Transverse colon (tissue), 4 donors: Measurements from ENCODE around the gene RNF169. TPM values are rescaled to one million over a fixed set of nuclear protein-coding genes. Genes with fewer than 3 reads are reported as not detected.

Source experiments
- DNase-seq: peaks from one replicate; pipeline ENCODE4 v3.0.0-alpha.2; 2019
- H3K27ac ChIP-seq, 4 donors: fragments of 200-600 bp; sonication (generic); 2 replicates each; pipeline ENCODE4 v1.5.1; 2016 to 2018; ENCODE audit warnings: inconsistent platforms in 4 of 4
- H3K27me3 ChIP-seq: fragments of 200-600 bp; sonication (generic); 2 replicates; pipeline ENCODE4 v1.5.1; 2017; ENCODE audit warnings: inconsistent platforms
- H3K36me3 ChIP-seq, 4 donors: fragments of 200-600 bp; sonication (generic); 2 replicates each; pipeline ENCODE4 v1.5.1; 2017 to 2019; ENCODE audit warnings: inconsistent platforms in 4 of 4
- H3K4me1 ChIP-seq, 4 donors: fragments of 200-600 bp; sonication (generic); 2 replicates each; pipeline ENCODE4 v1.5.1; 2017 to 2020; ENCODE audit warnings: inconsistent platforms in 4 of 4
- H3K4me3 ChIP-seq, 4 donors: fragments of 200-600 bp; sonication (generic); 1 replicate in 1 of 4; 2 replicates in 3 of 4; pipeline versions ENCODE4 v1.5.1 to v1.6.1; 2017 to 2019; ENCODE audit warnings: inconsistent platforms in 4 of 4
- H3K9me3 ChIP-seq, 2 donors: fragments of 200-600 bp; sonication (generic); 2 replicates each; pipeline ENCODE4 v1.5.1; 2017 to 2019; ENCODE audit warnings: inconsistent platforms in 2 of 2
- EP300 ChIP-seq: sonication (generic); formaldehyde crosslinking; IDR thresholded peaks from one replicate; pipeline ENCODE4 v1.6.1; 2017; ENCODE audit warnings: antibody characterized with exemption, low read depth
- POLR2A ChIP-seq: fragments of 450-650 bp; IDR thresholded peaks from one replicate; pipeline ENCODE4 v1.6.1; 2016; ENCODE audit warnings: antibody characterized with exemption, mild to moderate bottlenecking, moderate library complexity
- POLR2AphosphoS5 ChIP-seq, 3 donors: sonication (generic); formaldehyde crosslinking; IDR thresholded peaks; one replicate each; pipeline ENCODE4 v1.6.1; 2016; ENCODE audit warnings: antibody characterized with exemption in 3 of 3
- WGBS, 2 donors: methylation state at CpG; one replicate each; pipeline ENCODE4 v1.1.5; 2018; ENCODE audit warnings: low coverage in 1 of 2; 5-methylcytosine and 5-hydroxymethylcytosine counted together
- in situ Hi-C, 4 donors: fragments of 200-750 bp; cut with MboI; loops; one replicate each; pipeline versions ENCODE4 v1.15.0 to v1.15.1; 2017; ENCODE audit warnings: low sequenced_read_pairs in 3 of 4, low pct_ligation_motif_present in 1 of 4, low pct_unique_long_range_greater_than_20kb in 1 of 4
- intact Hi-C: fragments of 100-400 bp; cut with DNase I; formaldehyde crosslinking; loops from one replicate; pipeline ENCODE4 v1.15.1; 2023; ENCODE audit warnings: low total_unique reads
- total RNA-seq, 4 donors: library from RNA; depleted of rRNA; stranded (reverse); fragments of >200 nt; gene quantifications; one replicate each; pipeline ENCODE4 v1.1.0, GENCODE V29; 2016
- TF ChIP-seq, protein P1 (sequence below), 5 experiments: fragments of 200-600 bp in 3 of 5; fragments of 450-650 bp in 2 of 5; sonication (generic) in 3 of 5; IDR thresholded peaks; 1 replicate in 2 of 5; 2 replicates in 3 of 5; pipeline ENCODE4 v1.5.1; 2016 to 2017; ENCODE audit warnings: antibody characterized with exemption in 5 of 5, inconsistent platforms in 3 of 5, mild to moderate bottlenecking in 2 of 5, moderate library complexity in 1 of 5

The RNF169 gene
- total RNA-seq, 4 donors from 2014 or later, result 15.1 to 22.4 (median 16.6) TPM

DNA sequence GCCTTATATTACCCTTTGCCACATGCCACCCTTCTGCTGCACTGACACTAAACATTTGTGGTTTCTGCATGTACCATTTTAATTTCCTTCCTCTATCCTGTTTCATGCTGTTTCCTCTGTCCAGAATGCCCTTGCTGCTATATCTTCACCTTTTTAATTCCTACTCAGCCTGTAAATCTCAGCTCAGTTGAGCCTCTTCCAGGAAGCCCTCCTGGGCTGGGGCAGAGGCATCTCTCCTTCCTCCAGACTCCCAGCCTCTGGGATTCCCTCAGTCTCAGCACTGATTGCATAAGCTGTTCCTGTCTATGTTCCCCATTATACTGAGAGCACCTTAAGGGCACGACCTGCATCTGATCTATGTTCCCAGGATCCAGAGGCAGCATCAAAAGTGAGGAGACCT, 98.7 kb downstream of the RNF169 start:
- Histone ChIP-seq H3K4me3 (no peak overlapping the region), H3K4me1 (no peaks in the 10 kb centered on the region), H3K9me3 (no peaks in the 10 kb centered on the region), H3K36me3 (peaks cover 0 to 21% (median 7%) of the 10 kb centered on the region in 4 donors), H3K27ac (no peak overlapping the region), H3K27me3 (no peaks in the 10 kb centered on the region)
- in situ Hi-C loops, result no loop called here
- no peak for DNase-seq
- intact Hi-C loops, result no loop called here
- WGBS, 2 donors, result 88% methylated on average over 1 of the region's 1 CpG; no CpG with 5 or more reads in 1 of the 2 donors
- TF ChIP-seq POLR2A (no peak), EP300 (no peak), POLR2AphosphoS5 (IDR thresholded peaks at IDR 0.05) (no peak)
- TF ChIP-seq, protein P1, sequence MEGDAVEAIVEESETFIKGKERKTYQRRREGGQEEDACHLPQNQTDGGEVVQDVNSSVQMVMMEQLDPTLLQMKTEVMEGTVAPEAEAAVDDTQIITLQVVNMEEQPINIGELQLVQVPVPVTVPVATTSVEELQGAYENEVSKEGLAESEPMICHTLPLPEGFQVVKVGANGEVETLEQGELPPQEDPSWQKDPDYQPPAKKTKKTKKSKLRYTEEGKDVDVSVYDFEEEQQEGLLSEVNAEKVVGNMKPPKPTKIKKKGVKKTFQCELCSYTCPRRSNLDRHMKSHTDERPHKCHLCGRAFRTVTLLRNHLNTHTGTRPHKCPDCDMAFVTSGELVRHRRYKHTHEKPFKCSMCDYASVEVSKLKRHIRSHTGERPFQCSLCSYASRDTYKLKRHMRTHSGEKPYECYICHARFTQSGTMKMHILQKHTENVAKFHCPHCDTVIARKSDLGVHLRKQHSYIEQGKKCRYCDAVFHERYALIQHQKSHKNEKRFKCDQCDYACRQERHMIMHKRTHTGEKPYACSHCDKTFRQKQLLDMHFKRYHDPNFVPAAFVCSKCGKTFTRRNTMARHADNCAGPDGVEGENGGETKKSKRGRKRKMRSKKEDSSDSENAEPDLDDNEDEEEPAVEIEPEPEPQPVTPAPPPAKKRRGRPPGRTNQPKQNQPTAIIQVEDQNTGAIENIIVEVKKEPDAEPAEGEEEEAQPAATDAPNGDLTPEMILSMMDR (IDR thresholded peaks at IDR 0.05), result no peak

DNA sequence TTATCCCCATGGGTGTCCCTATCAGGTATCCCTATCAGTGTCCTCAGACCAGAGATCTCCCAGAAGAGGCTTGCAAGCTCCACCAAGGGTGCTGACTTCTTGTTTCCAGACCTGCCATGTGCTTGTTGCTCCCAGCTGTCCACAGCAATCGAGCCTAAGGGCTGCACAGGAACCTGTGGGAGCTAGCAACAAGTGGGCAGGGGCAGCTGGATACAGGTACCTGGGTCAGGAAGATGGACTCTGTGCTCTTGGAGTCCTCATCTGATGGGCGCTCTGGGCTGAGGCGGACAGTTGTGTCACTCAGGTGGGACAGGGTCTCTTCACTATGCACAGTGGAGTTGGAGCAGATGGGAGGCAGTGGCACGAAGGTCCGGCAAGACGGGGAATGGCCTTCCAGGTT, 99.2 kb downstream of the RNF169 start:
- Histone ChIP-seq H3K27me3 (no peaks in the 10 kb centered on the region), H3K4me3 (no peak overlapping the region), H3K27ac (no peak overlapping the region), H3K9me3 (no peaks in the 10 kb centered on the region), H3K36me3 (peaks cover 0 to 21% (median 6%) of the 10 kb centered on the region in 4 donors), H3K4me1 (no peaks in the 10 kb centered on the region)
- in situ Hi-C loops, result no loop called here
- no peak for DNase-seq
- TF ChIP-seq POLR2AphosphoS5 (IDR thresholded peaks at IDR 0.05) (no peak), EP300 (no peak), POLR2A (no peak)
- TF ChIP-seq, protein P1 (IDR thresholded peaks at IDR 0.05), result no peak
- 99% methylated on average over 6 of the region's 6 CpGs; no CpG with 5 or more reads in 1 of the 2 donors for WGBS, 2 donors
- intact Hi-C loops, result no loop called here

DNA sequence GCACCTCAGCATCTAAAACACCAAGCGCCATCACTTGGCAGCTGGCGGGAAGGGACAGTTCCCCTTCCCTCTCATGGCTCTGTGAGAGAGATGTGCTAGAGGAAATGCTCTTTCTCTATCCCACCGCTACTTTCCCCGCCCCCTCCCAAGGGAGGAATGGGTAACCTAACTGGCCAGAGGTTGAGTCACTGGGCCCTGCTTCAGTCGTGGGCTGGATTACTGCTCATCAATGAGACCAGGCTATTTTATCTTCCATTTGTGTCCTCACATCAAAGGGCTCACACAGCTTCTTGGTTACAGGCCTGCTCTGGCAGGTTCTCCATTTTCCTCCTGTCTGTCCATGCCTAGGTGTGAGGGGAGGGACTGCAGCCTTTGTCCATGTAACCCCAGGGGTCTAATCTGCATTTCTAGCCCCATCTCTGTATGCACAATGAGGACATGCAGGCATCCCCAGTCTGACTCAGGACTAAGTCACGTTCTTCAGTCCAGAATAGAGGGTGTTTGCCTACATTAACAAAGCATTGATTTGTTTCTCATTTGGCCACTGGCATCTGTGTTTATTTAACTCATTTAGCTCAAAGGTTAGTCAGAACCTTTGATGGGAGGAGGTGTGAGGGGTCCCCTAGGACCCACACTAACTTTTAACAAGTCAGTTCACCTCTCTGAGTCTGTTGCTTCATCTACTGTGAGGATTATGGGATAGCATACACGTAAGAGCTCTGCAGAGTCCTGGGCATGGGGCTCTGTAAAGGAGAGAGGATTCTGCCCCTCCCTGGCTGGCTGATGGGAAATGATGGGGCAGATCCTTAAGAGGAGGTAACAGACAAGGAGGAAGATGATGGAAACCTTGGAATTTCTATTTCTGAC, 101.1 kb downstream of the RNF169 start:
- TF ChIP-seq POLR2A, result no peak
- TF ChIP-seq EP300, result no peak
- TF ChIP-seq POLR2AphosphoS5 (IDR thresholded peaks at IDR 0.05), result no peak
- TF ChIP-seq, protein P1 (IDR thresholded peaks at IDR 0.05), result no peak
- Histone ChIP-seq H3K4me1 (no peaks in the 10 kb centered on the region), H3K27me3 (no peaks in the 10 kb centered on the region), H3K27ac (no peak overlapping the region), H3K4me3 (no peak overlapping the region), H3K36me3 (peaks cover 0 to 18% (median 2%) of the 10 kb centered on the region in 4 donors), H3K9me3 (no peaks in the 10 kb centered on the region)
- DNase-seq, result no peak
- intact Hi-C loops, result no loop called here
- 70 to 76% methylated on average over 5 to 7 of the region's 7 CpGs for WGBS, 2 donors
- in situ Hi-C loops, result no loop called here

DNA sequence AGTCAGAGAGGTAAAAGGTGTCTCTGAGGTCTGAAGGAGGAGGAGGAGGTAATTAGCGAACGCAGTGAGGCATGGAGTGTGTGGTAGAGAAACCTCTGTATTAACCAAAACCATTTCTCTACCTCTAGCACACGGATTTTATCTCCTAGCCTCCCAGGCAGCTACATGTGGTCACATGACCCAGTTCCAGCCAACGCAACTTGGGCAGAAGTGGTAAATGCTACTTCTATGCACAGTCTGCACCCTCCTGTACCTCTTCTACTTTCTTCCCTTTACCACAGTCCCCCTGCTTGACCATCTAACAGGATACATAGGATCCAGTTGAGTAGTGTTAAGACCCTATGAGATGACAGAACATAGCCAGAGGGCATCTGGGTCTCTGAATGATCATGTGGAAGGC, 104.6 kb downstream of the RNF169 start:
- Histone ChIP-seq H3K27me3 (no peaks in the 10 kb centered on the region), H3K4me1 (no peaks in the 10 kb centered on the region), H3K9me3 (no peaks in the 10 kb centered on the region), H3K36me3 (peaks cover 0 to 7% (median 0%) of the 10 kb centered on the region in 4 donors), H3K4me3 (no peak overlapping the region), H3K27ac (no peak overlapping the region)
- intact Hi-C loops, result no loop called here
- in situ Hi-C loops, result no loop called here
- DNase-seq, result no peak
- TF ChIP-seq EP300 (no peak), POLR2AphosphoS5 (IDR thresholded peaks at IDR 0.05) (no peak), POLR2A (no peak)
- TF ChIP-seq, protein P1 (IDR thresholded peaks at IDR 0.05), result no peak
- 80 to 91% methylated on average over 1 to 4 of the region's 4 CpGs for WGBS, 2 donors
